ENCODE measurements around the gene CACNA2D3. TPM values are rescaled to one million over a fixed set of nuclear protein-coding genes. Genes with fewer than 3 reads are reported as not detected.

CACNA2D3 gene
- total RNA-seq, 4 donors from 2014 or later: 0.83 to 5.0 (median 2.5) TPM

- no peak for DNase-seq
- H3K36me3 ChIP-seq: no peaks in the 10 kb centered on the region
- no peak for TF ChIP-seq POLR2A (IDR thresholded peaks at IDR 0.05)
- no peak for TF ChIP-seq CTCF (IDR thresholded peaks at IDR 0.05)
- H3K4me3 ChIP-seq: no peak overlapping the region
- H3K27ac ChIP-seq: no peak overlapping the region
- no peaks in the 10 kb centered on the region for H3K27me3 ChIP-seq
- no peaks in the 10 kb centered on the region for H3K4me1 ChIP-seq
- H3K9me3 ChIP-seq: no peaks in the 10 kb centered on the region
- intact Hi-C loops (cut with DNase I; ENCODE audit: low total_unique reads): no loop called here
These were observed 753.4 kb downstream of the CACNA2D3 start for GRCh38 chr3:54875596-54876268.

GRCh38 chr3:54876694-54877093, 754.3 kb downstream of the CACNA2D3 start:
- no peak for TF ChIP-seq POLR2A (IDR thresholded peaks at IDR 0.05)
- TF ChIP-seq CTCF (IDR thresholded peaks at IDR 0.05): no peak
- intact Hi-C loops (cut with DNase I; ENCODE audit: low total_unique reads): no loop called here

GRCh38 chr3:54877730-54878129, 755.4 kb downstream of the CACNA2D3 start:
- no peaks in the 10 kb centered on the region for H3K27me3 ChIP-seq
- H3K4me3 ChIP-seq: no peak overlapping the region
- H3K9me3 ChIP-seq: no peaks in the 10 kb centered on the region
- intact Hi-C loops (cut with DNase I; ENCODE audit: low total_unique reads): no loop called here
- TF ChIP-seq POLR2A (IDR thresholded peaks at IDR 0.05) (no peak), CTCF (IDR thresholded peaks at IDR 0.05) (no peak)
- H3K4me1 ChIP-seq: no peaks in the 10 kb centered on the region
- H3K27ac ChIP-seq: no peak overlapping the region
- H3K36me3 ChIP-seq: no peaks in the 10 kb centered on the region
- DNase-seq: no peak

More at GRCh38 chr3:54876694-54877093, 754.3 kb downstream of the CACNA2D3 start:
- no peak for DNase-seq
- Histone ChIP-seq H3K4me1 (no peaks in the 10 kb centered on the region), H3K27me3 (no peaks in the 10 kb centered on the region), H3K36me3 (no peaks in the 10 kb centered on the region), H3K4me3 (no peak overlapping the region), H3K9me3 (no peaks in the 10 kb centered on the region), H3K27ac (no peak overlapping the region)

- Histone ChIP-seq H3K27me3 (no peaks in the 10 kb centered on the region), H3K4me1 (no peaks in the 10 kb centered on the region), H3K36me3 (no peaks in the 10 kb centered on the region), H3K27ac (no peak overlapping the region), H3K4me3 (no peak overlapping the region), H3K9me3 (no peaks in the 10 kb centered on the region)
- no peak for DNase-seq
- TF ChIP-seq CTCF (IDR thresholded peaks at IDR 0.05) (no peak), POLR2A (IDR thresholded peaks at IDR 0.05) (no peak)
- intact Hi-C loops (cut with DNase I; ENCODE audit: low total_unique reads): no loop called here
These were observed 755.8 kb downstream of the CACNA2D3 start for GRCh38 chr3:54878145-54878544.

GRCh38 chr3:54882129-54882833, 759.9 kb downstream of the CACNA2D3 start:
- Histone ChIP-seq H3K36me3 (no peaks in the 10 kb centered on the region), H3K27ac (peak overlapping the region in 1 of 2 donors; percentile 35), H3K9me3 (no peaks in the 10 kb centered on the region), H3K27me3 (no peaks in the 10 kb centered on the region), H3K4me1 (no peaks in the 10 kb centered on the region), H3K4me3 (no peak overlapping the region)
- TF ChIP-seq POLR2A (IDR thresholded peaks at IDR 0.05) (no peak), CTCF (IDR thresholded peaks at IDR 0.05) (no peak)
- intact Hi-C loops (cut with DNase I; ENCODE audit: low total_unique reads): no loop called here
- no peak for DNase-seq

Data from uterus (tissue), 4 donors.